ENCODE results near the gene RAB3IL1. TPM values are rescaled to one million over a fixed set of nuclear protein-coding genes. Genes with fewer than 3 reads are reported as not detected.
A peak's percentile ranks its signal among the peaks of the same experiment; 100 is the strongest.

The RAB3IL1 gene
- total and polyA plus RNA-seq, 9 of the 15 experiments (the other 6 are each of a cell fraction or from before 2014, with no cell fraction given) = 0.15 to 42.6 (median 15.5) TPM

DNA sequence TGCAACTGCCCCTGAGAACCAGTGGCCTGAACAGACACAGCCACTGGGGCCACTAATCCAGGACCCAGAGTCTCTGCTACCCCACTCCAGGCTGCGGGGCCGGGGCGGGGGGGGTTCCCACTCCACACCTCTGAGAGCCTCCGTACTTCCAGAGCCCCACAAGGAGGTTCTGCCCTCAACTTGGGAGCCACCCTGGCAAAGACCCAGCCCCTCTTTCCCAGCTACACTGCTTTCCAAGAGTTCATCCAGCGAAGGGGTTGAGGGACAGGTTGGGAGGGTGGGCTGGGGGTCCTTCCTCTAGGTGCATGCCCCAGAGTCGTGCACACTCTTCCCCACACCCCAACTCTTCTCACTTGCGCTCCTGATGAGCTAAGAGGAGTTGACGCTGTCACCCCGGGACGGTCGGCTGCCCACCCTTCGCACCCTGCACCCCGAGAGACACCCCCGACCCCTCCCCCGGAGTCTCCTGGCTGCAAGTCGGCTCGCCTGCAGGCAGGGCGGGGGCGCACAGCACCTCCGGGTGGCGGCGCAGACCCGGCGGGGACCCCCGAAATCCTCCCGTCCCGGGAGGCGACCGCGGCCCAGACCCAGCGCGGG lies 531 bp downstream of the RAB3IL1 start:
- FAIRE-seq (no peak), DNase-seq (ENCODE audit: extremely low read depth in 1 of 4, low spot score in 3 of 4) (peak in 3 of 4 experiments; percentile 42 to 45 (median 45)), ATAC-seq (no peak)
- in situ Hi-C loops (cut with MboI) (no loop called here), intact Hi-C loops (cut with micrococcal nuclease) (no loop called here)
- Histone ChIP-seq H3K36me3 (ENCODE audit: control insufficient read depth, insufficient read depth, low read length) (peaks cover 12% of the 10 kb centered on the region; the same call in 2 of the 3 replicates), H3K4me1 (replicated peaks in 1 of 2; ENCODE audit: control insufficient read depth in 2 of 2, insufficient read depth in 2 of 2, low read length in 2 of 2) (peaks cover 41 to 86% of the 10 kb centered on the region in 2 experiments), H3K9me3 (replicated peaks; ENCODE audit: control insufficient read depth, insufficient read depth, low read depth, low read length) (no peaks in the 10 kb centered on the region), H2AFZ (ENCODE audit: low read depth, low read length) (peak overlapping the region; percentile 55; the same call in 1 of the 2 replicates), H3K9me1 (ENCODE audit: control insufficient read depth, insufficient read depth, low read length) (peaks cover 2% of the 10 kb centered on the region), H4K20me1 (replicated peaks; ENCODE audit: control insufficient read depth, insufficient read depth, low read length) (peaks cover 7% of the 10 kb centered on the region; the same call in 1 of the 2 replicates), H3K4me3 (peak overlapping the region; percentile 63), H3K9ac (ENCODE audit: insufficient read depth in 1 of 2, low read depth in 2 of 2, low read length in 2 of 2) (peak overlapping the region; percentile 60 to 80), H3K27me3 (ENCODE audit: control insufficient read depth in 2 of 2, insufficient read depth in 2 of 2, low read length in 2 of 2) (no peaks in the 10 kb centered on the region), H3K4me2 (ENCODE audit: insufficient read depth, low read length) (peak overlapping the region; percentile 96), H3K79me2 (ENCODE audit: control insufficient read depth, insufficient read depth, low read length) (peaks cover 82% of the 10 kb centered on the region), H3K27ac (ENCODE audit: extremely low read depth, low read depth, low read length) (peak overlapping the region; percentile 71; the same call in 2 of the 3 replicates)
- no TSS peak for BruUV-seq (replicated peaks)
- peak; percentile 78 for TF ChIP-seq ZBTB7A (IDR thresholded peaks at IDR 0.05; ENCODE audit: borderline replicate concordance, control insufficient read depth, low read depth, low read length)
- TF ChIP-seq NCOA1 (IDR thresholded peaks at IDR 0.05; ENCODE audit: low read depth) = no peak
- no peak for TF ChIP-seq CEBPG (CRISPR knock-in tag; IDR thresholded peaks at IDR 0.05)
- TF ChIP-seq CEBPG (tag; conservative IDR thresholded peaks at IDR 0.05 in 1 of 2, IDR thresholded peaks at IDR 0.05 in 1 of 2) = no peak
- no peak for TF ChIP-seq ZNF316 (IDR thresholded peaks at IDR 0.05)
- TF ChIP-seq SAFB (IDR thresholded peaks at IDR 0.05; ENCODE audit: borderline replicate concordance, low read depth, low read length) = peak; percentile 85
- CTCF ChIA-PET (ENCODE audit: low intra/inter-chr PET ratio) = no interaction called here
- POLR2A ChIA-PET = interaction anchor here (2.0 kb wide), 1 partner anchor 9 kb away, joined by 9 read pairs; no protein-coding TSS in a partner anchor
- under 1% methylated on average over 13 of the region's 32 CpGs for WGBS (ENCODE audit: insufficient coverage, low coverage, missing lambda C conversion rate)

Measured in K562 (cell line).